Ovary (tissue), 9 donors: Measurements from ENCODE around the gene HPSE2. TPM values are rescaled to one million over a fixed set of nuclear protein-coding genes. Genes with fewer than 3 reads are reported as not detected.

Experiments
- DNase-seq, 5 donors: peaks; one replicate each; pipeline ENCODE4 v3.0.0-alpha.2; 2019 to 2020
- H3K27ac ChIP-seq, 2 donors: fragments of 200-600 bp; one replicate each; pipeline versions ENCODE4 v1.5.1 to v1.8.0; 2019 to 2022
- H3K27me3 ChIP-seq: fragments of 200-600 bp; one replicate; pipeline ENCODE4 v1.8.0; 2022
- H3K36me3 ChIP-seq: fragments of 200-600 bp; sonication (generic); one replicate; pipeline ENCODE4 v1.5.1; 2019
- H3K4me1 ChIP-seq: one replicate; pipeline ENCODE4 v1.8.1; 2013; ENCODE audit warnings: mild to moderate bottlenecking, moderate library complexity; ENCODE audit not compliant: insufficient read depth
- H3K4me3 ChIP-seq: fragments of 200-600 bp; sonication (generic); one replicate; pipeline ENCODE4 v1.5.1; 2017
- H3K9me3 ChIP-seq, 2 donors: fragments of 200-600 bp in 1 of 2; sonication (generic) in 1 of 2; one replicate each; pipeline versions ENCODE4 v1.5.1 to v1.8.1; 2013 to 2019; ENCODE audit warnings: mild to moderate bottlenecking in 1 of 2, moderate library complexity in 1 of 2
- EP300 ChIP-seq: sonication (generic); formaldehyde crosslinking; IDR thresholded peaks from one replicate; pipeline ENCODE4 v1.6.1; 2017; ENCODE audit warnings: antibody characterized with exemption
- POLR2A ChIP-seq: fragments of 450-650 bp; IDR thresholded peaks from one replicate; pipeline ENCODE4 v1.6.1; 2017; ENCODE audit warnings: antibody characterized with exemption, mild to moderate bottlenecking, moderate library complexity
- WGBS, 3 donors: extraction: QIAGEN DNeasy Blood & Tissue Kit in 1 of 3; methylation state at CpG; one replicate each; pipeline versions ENCODE4 v1.1.5 to v1.1.7; 2013 to 2017; 5-methylcytosine and 5-hydroxymethylcytosine counted together
- intact Hi-C, 4 donors: fragments of 100-400 bp; cut with DNase I; formaldehyde crosslinking; loops; one replicate each; pipeline versions ENCODE4 v1.11.0 to v1.15.1; 2022 to 2023
- polyA plus RNA-seq, 2 donors: library from polyadenylated mRNA; stranded (reverse); fragments of 200-250 nt in 1 of 2; fragments of 350-450 nt in 1 of 2; fragmentation: Illumina TruSeq in 1 of 2; extraction: RNeasy Lipid Tissue Mini Kit (QIAGEN cat#74804) in 1 of 2; gene quantifications; one replicate each; pipeline ENCODE4 v1.2.3, GENCODE V29; 2013 to 2014
- total RNA-seq, 7 donors: library from RNA; depleted of rRNA in 2 of 7; stranded (reverse); fragments of >200 nt in 2 of 7; fragmentation: NEBNext Ultra II Directional in 3 of 7; extraction: Animal tissue kit (Norgen Biotek cat#: 25700) in 3 of 7; gene quantifications; one replicate each; pipeline versions ENCODE4 v1.1.0 to v1.2.4, GENCODE V29; 2016 to 2023
- TF ChIP-seq, protein P1 (sequence below), 3 donors: fragments of 450-650 bp in 2 of 3; fragments of 200-600 bp in 1 of 3; IDR thresholded peaks; one replicate each; pipeline versions ENCODE4 v1.5.1 to v1.8.0; 2016 to 2022; ENCODE audit warnings: antibody characterized with exemption in 3 of 3, mild to moderate bottlenecking in 1 of 3
- donor health status: DM: no; HTN: no; CAD: no; lungs with moderate emphysema.
- donor health status: DM: no; HTN: no; CAD: no.
- donor health status: Bipolar disorder and iron deficiency.
- donor health status: DM: yes; HTN: yes; CAD: no.
- donor health status: DM: no; HTN: no; CAD: no.
- donor health status: DM: yes; HTN: yes; CAD: no.

Gene HPSE2
- total and polyA plus RNA-seq, 9 donors = 0.07 to 1.2 (median 0.12) TPM; not detected in 4

GRCh38 chr10:98492763-98493162 lies 742.9 kb downstream of the HPSE2 start:
- H3K9me3 ChIP-seq = no peaks in the 10 kb centered on the region
- WGBS, 3 donors = 82 to 93% (median 87%) methylated on average over 1 of the region's 1 CpG
- H3K27ac ChIP-seq = no peak overlapping the region
- H3K4me3 ChIP-seq = no peak overlapping the region
- intact Hi-C loops = no loop called here
- no peak for DNase-seq
- TF ChIP-seq, protein P1, sequence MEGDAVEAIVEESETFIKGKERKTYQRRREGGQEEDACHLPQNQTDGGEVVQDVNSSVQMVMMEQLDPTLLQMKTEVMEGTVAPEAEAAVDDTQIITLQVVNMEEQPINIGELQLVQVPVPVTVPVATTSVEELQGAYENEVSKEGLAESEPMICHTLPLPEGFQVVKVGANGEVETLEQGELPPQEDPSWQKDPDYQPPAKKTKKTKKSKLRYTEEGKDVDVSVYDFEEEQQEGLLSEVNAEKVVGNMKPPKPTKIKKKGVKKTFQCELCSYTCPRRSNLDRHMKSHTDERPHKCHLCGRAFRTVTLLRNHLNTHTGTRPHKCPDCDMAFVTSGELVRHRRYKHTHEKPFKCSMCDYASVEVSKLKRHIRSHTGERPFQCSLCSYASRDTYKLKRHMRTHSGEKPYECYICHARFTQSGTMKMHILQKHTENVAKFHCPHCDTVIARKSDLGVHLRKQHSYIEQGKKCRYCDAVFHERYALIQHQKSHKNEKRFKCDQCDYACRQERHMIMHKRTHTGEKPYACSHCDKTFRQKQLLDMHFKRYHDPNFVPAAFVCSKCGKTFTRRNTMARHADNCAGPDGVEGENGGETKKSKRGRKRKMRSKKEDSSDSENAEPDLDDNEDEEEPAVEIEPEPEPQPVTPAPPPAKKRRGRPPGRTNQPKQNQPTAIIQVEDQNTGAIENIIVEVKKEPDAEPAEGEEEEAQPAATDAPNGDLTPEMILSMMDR (IDR thresholded peaks at IDR 0.05) = no peak
- TF ChIP-seq POLR2A = no peak
- TF ChIP-seq EP300 = no peak
- no peaks in the 10 kb centered on the region for H3K36me3 ChIP-seq
- no peaks in the 10 kb centered on the region for H3K4me1 ChIP-seq
- H3K27me3 ChIP-seq = no peaks in the 10 kb centered on the region

DNA sequence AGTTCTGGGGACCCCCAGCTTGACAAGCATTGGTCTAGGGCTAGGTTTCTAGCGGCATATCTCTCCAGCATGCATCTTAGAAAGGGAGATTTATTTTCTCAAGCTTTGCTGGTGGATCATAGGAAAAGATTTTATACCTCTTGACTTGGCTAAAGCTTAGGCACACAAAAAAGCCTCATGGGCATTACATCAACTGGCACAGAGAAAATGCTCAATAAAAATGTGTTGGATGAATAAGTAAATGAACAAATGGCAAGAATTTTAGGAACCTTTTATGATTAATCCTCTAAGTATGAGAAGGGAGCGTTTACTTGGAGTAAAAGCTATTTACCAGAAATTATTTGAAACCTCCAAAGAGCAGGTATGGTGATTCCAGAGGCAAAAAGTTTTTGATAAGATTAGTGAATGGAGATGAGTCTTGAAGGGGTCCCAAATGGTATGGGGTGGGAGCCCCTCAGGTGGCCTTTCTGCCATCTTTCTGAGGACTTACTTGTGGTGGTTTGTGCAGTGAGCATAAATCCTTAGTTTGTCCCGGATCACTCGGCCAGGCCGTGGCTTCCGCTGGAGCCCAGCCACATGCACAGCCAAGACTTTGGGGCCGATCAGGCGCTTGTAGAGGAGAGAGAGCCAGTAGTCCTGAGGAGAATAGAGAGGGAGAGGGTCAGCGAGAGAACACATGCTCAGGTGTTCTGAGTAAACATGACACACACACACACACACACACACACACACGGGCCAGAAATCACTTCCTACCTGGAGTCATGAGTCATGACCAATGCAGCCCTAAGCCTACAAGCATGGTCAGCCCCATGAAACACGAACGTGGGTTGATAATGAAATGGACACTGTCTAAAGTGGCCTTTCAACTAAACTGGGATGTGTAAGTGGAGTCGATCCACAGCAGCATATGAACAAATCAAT lies 745.8 kb downstream of the HPSE2 start:
- intact Hi-C loops = no loop called here
- TF ChIP-seq POLR2A (no peak), EP300 (no peak)
- TF ChIP-seq, protein P1 (IDR thresholded peaks at IDR 0.05) = no peak
- H3K9me3 ChIP-seq = no peaks in the 10 kb centered on the region
- H3K27me3 ChIP-seq = no peaks in the 10 kb centered on the region
- H3K4me1 ChIP-seq = no peaks in the 10 kb centered on the region
- no peak for DNase-seq
- no peaks in the 10 kb centered on the region for H3K36me3 ChIP-seq
- WGBS, 3 donors = 88 to 89% (median 89%) methylated on average over 13 of the region's 13 CpGs
- no peak overlapping the region for H3K27ac ChIP-seq
- no peak overlapping the region for H3K4me3 ChIP-seq

- H3K36me3 ChIP-seq = no peaks in the 10 kb centered on the region
- intact Hi-C loops = no loop called here
- no peaks in the 10 kb centered on the region for H3K27me3 ChIP-seq
- no peak for DNase-seq
- no peaks in the 10 kb centered on the region for H3K9me3 ChIP-seq
- H3K27ac ChIP-seq = no peak overlapping the region
- WGBS, 3 donors = 65 to 82% (median 72%) methylated on average over 1 of the region's 1 CpG
- H3K4me1 ChIP-seq = no peaks in the 10 kb centered on the region
- no peak overlapping the region for H3K4me3 ChIP-seq
- TF ChIP-seq, protein P1 (IDR thresholded peaks at IDR 0.05) = no peak
- TF ChIP-seq POLR2A = no peak
- no peak for TF ChIP-seq EP300
These were observed 746.8 kb downstream of the HPSE2 start for GRCh38 chr10:98488669-98489430.

- Histone ChIP-seq H3K27me3 (no peaks in the 10 kb centered on the region), H3K27ac (no peak overlapping the region), H3K4me1 (no peaks in the 10 kb centered on the region), H3K4me3 (no peak overlapping the region), H3K9me3 (no peaks in the 10 kb centered on the region), H3K36me3 (no peaks in the 10 kb centered on the region)
- TF ChIP-seq POLR2A = no peak
- TF ChIP-seq, protein P1 (IDR thresholded peaks at IDR 0.05) = no peak
- no peak for TF ChIP-seq EP300
- DNase-seq = no peak
- 89 to 92% (median 90%) methylated on average over 3 of the region's 3 CpGs for WGBS, 3 donors
- intact Hi-C loops = no loop called here
These were observed 748.0 kb downstream of the HPSE2 start for GRCh38 chr10:98487649-98488048.
